SW 1271 (cell line): Measurements from ENCODE around the gene MYD88.
"Not testable (repeated sequence)": the region's sequence is repeated elsewhere in the genome, so short reads cannot be mapped to it uniquely, and the experiment has no call there.

ENCODE experiments used
- DNase-seq, 2 experiments: peaks; one replicate each; lab custom pipeline; 2025; lab: John Stamatoyannopoulos, UW

MYD88 gene

DNA sequence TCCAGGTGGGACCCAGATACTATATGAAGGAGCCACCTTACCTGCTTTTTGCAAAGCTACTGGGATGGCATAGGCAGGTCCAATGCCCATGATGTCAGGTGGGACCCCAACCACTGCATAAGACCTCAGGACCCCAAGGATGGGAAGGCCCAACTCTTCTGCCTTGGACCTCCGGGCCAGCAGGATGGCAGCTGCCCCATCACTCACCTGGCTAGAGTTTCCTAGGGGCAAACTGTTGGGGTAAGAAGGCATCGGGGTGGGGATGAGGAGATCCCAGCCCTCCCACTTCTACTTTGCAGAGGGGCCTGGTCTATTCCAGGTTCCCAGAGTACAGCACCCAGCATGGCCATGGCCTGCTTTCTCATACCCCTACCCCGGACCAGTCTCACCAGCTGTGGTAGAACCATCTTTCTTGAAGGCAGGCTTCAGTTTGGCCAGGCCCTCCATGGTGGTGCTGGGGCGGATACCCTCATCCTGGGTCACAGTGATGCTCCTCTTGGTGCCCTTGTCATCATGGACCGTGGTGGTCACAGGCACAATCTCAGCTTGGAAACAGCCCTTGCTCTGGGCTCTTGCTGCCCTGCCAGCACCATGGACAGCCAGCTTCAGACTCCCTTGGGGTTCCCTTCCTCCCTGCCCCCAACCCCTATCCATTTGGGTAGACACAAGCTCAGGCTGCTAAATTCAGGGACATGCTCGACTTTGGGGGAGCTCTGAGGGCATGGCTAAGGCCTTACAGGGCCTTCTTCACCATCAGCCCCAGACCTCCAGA is 12.2 kb upstream of the MYD88 start:
- DNase-seq = no peak

DNA sequence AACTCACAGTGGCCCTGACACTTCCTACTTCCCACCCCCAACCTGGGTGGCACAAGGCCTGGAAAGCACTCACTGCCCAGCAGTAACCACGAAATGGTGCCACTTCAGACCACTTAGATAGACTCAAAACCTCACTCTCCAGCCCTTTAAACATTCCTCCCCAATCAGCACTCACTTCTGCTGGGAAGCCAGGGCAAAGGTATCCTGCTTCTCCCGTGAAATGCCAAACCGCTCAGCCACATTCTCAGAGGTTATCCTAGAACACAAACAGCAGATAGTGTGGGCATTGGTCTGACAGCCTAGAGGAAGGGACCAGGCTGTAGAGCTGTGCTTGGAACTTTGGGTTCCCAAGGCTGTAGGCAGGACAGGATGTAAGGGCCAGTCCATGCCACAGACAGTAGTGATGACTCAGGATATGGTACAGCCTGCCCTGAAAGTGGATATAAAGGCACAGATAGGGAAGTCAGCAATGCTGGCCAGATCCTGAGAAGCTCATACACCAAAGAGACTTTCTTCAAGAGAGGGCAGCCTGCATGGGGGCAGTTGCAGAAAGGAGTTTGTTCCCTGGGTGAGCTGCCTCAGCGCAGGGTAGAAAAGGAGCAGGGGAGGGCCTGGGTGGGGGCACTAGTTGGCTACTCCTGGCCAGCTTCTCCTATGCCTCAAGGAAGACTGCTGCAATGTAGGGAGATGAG is 10.7 kb upstream of the MYD88 start:
- DNase-seq = no peak

DNA sequence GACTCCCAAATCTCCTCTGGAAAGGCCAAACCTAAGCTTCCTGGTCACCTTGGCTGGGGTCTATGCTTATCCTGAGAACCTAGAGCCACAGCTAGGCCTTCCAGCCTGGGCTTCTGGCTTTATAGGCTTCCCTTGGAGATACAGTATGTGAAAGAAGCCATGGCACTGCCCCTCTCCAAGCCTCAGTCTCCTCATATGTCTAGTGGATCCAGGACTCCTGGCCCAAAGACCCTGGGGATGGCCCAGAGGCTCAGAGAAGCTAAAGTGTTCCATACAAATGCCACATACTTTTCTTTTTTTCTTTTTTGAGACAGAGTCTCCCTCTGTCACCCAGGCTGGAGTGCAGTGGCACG is 10.2 kb upstream of the MYD88 start:
- no peak for DNase-seq

DNA sequence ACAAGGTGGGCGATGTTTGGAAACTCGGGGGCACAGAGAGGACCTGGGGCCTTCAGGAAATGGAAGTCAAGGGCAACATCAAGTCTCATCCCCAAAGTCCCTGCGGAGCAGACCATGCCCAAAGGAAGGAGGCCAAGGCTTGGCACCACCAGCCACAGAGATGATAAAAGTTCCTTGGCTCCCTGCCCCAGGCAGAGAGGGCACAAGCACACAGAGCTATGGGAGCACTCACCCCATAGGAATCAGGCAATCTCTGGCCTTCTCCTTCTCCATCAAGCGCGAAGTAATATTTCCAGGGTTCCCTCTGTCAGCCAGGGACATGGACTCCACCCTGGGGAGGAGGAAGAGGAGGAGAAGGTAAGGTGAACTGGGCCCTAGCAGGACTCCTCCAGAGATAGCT is 9.4 kb upstream of the MYD88 start:
- DNase-seq = no peak

DNA sequence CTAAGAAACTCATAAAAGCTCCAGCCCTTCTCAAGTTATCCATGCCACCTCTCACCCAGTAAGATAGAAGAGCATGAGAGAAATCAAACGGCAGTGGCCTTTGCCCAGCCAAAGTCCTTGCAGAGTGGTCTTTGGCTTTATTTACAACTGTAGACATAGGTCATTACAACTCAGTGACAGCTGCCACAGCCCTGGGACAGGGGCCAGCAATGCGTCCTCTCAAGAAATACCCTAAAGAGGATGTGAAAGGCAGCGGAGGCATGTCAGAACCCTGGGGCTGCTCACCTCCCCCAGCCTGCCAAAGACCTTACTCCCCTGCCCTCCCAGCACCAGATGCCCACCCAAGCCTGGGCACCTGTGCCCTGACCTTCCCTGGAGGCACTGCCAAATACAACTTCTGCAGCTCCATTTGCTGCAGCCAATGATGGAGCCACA is 7.8 kb upstream of the MYD88 start:
- DNase-seq = no peak

DNA sequence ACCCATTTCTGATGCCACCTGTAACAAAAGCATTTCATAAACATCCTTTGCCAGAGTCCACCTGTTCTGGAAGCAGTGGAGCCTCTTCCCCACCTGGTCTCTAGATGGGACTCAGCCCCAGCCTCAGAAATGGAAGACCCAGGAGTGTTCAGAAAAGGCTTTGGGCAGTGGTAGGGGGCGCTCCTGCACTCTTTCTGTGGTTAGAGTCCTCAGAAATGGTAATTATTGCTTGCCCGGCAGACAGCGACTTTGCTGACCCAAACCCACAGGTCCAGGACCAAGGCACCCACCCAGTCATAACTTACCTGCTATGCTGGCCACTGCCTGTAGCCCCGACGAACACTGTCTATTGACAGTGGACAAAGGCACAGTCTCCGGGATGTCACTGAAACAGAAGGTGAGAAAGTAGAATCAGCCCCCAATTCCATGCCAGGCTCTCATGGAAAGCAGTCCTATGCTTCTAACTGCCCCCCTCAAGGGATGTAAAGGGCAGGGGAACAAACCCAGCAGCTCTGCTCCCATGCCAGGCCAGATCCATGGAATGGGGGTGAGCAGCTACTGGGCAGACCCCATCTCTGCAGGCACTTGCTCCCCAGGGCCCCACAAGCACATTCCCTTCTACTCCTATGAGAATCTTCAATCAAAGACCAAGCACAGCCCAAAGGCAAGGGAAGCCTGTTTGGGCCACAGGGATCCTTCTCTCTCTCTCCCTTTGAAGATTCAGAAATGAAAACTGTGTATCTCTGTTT is 6.7 kb upstream of the MYD88 start:
- no peak for DNase-seq

DNA sequence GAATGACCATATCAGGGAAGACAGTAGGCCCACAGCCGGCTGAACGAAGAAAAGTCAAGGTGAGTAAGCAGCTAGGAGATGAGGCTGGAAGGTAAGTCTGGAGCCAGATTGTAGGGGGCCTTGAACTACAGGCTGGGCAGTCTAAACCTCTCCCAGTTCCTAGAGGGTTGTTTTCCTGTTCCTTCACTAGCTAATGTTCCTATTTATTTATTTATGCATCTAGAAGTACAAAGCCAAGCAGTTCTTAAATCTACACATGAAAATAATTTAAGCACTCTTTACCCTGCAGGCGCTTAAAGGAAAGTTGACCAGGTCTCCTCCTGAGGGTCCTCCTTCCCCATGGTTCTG is 5.3 kb upstream of the MYD88 start:
- DNase-seq = no peak

DNA sequence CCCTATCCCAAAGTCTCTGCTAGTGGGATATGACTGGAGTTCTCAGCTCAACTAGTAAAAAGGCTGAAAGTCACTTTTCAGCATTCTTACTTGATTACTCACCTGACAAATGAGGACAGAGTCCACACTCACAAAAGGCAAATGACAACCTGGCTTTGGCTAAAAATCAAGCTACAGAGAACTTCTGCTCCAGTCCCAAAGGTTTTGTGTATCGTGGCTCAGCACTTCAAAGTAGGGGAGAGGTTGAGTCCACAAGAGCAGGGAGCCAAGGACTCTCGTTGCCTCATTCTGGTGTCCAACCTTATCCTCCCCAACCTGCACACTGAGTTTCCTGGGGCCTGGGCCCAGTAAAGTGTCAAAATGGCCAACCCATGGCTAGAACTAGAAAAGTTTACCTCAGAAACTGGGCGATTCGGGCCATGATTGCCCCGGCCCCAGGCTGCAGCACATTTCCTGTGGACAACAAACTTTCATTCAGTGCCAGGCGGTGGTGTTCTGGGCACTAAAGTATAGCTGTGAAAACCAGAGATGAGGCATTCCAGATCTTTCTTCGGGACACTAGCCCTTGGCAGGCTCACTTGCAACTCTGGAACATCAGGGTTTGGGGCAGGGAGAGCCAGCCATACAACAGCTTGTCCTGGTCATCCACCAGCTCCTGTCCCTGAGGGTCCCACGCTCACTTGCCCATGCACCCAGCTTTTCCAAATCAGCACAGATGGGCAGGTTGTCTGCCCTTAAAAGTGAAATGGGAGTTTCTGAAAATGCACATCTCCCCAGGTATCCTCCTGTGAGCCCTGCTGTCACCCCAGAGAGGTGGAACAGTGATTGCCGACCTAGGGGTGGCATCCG is 4.7 kb upstream of the MYD88 start:
- no peak for DNase-seq

DNA sequence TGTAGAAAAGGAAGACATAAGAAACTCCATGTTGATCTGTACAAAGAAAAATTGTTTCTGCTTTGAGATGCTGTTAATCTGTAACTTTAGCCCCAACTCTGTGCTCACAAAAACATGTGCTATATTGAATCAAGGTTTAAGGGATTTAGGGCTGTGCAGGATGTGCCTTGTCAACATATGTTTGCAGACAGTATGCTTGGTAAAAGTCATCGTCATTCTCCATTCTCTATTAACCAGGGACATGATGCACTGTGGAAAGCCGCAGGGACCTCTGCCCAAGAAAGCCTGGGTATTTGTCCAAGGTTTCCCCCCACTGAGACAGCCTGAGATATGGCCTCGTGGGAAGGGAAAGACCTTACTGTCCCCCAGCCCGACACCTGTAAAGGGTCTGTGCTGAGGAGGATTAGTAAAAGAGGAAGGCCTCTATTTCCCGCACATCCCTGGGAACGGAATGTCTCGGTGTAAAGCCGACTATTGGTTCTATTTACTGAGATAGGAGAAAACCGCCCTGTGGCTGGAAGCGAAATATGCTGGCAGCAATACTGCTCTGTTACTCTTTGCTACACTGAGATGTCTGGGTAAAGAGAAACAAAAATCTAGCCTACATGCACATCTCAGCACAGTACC is 3.8 kb upstream of the MYD88 start:
- not testable (repeated sequence) for DNase-seq

DNA sequence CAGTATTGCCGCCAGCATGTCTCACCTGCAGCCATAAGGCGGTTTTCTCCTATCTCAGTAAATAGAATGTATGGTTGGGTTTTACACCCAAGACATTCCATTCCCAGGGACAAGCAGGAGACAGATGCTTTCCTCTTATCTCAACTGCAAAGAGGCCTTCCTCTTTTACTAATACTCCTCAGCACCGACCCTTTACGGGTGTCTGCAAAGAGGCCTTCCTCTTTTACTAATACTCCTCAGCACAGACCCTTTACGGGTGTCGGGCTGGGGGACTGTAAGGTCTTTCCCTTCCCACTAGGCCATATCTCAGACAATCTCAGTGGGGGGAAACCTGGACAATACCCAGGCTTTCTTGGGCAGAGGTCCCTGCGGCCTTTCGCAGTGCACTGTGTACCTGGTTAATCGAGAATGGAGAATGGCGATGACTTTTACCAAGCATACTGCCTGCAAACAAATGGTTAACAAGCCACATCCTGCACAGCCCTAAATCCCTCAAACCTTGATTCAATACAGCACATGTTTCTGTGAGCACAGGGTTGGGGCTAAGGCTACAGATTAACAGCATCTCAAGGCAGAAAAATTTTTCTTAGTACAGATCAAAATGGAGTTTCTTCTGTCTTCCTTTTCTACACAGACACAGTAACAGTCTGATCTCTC is 2.7 kb upstream of the MYD88 start:
- DNase-seq = not testable (repeated sequence)

DNA sequence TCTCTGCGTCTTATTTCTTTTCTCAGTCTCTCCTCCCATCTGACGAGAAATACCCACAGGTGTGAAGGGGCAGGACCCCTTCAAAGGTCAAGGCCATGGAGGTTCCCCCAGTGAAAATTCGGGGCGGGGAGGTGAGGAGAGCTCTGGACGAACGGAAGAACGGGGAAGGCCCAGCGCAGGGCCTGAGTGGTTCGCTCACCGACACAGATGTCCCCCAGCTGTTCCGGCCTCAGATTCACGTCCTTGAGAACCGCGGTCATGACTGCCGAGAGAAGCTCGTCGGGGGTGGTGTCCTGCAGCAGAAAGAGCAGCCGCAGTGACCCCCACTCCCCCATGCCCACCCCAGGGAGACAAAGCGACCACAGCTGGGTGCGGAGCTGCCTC is 2.1 kb upstream of the MYD88 start:
- DNase-seq = no peak

DNA sequence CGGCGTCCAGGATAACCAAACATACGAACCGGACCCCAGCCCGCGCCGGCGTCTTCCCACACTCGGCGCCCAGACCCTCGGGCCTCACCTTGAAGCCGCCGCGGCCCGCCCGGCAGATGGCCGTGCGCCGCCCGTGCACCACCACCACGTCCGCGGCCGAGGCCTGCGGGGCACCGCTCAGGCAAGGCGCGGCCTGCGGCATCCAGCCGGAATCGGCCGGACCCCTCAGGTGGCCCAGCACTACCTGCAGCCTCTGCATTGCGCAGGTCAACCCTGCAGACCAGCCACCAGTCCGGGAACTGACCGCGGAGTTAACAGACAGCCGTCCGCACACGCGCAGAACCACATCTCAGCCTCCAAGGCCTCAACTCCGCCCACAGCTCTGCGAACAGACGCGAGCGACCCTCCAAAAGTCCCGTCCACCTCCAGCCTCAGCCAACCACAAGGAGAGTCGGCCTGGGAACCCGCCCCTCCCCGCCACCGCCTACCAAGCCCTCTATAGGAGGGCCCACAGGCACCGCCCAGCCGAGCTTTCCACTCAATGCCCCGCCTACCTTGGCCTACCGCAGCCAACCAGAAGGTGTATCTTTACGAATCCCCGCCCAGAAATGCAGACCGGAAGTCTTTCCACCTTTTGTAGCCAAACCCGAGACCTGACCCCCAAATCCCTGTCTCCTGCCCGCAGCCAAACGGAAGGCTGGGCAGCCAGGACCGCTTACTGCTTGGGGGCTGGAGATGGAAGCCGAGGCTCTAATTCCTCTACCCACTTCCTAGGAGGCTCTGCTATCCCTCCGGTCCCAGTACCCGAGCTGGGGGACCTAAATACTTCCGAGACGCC is 1.5 kb upstream of the MYD88 start, which contains the start of gene ACAA1:
Gene ACAA1 (minus strand): TSS at position 351 of the 838 bp plus-strand sequence. CDS start 92 bp downstream, at position 259.
- peak; percentile 99 to 100 for DNase-seq

DNA sequence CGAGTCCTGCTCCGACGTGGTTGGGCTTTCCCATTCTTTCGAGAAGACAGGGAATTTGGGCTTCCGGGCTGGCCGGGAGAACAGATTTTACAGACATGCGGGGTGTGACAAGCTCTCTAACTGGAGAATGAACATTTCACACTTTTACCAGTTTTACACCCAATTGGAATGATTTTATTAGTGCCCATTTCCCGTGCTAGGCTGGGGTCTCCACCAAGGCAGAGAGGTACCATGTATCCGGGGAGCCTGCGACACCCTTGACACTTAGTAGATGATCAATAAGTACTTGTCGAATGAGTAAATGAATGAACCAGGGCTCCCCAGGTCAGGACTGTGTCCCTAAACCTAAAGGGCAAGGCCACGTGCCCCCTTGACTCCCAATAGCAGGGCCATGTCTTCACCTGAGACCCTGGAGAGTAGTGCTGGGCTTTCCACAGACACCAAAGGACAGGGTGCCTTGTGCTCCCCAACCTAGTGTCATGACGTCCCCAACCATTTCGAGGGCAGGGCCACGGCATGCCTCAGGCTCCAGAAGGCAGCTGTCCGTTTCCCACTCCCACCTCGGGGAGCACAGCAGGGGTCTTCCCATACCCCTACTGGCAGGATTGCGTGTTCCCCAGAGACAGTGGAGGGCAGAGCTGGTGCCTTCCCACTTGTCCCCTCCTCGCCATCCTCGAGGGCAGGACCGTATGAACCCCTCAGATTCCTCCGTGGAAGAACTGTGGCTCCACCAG is 679 bp upstream of the MYD88 start:
- DNase-seq = no peak

DNA sequence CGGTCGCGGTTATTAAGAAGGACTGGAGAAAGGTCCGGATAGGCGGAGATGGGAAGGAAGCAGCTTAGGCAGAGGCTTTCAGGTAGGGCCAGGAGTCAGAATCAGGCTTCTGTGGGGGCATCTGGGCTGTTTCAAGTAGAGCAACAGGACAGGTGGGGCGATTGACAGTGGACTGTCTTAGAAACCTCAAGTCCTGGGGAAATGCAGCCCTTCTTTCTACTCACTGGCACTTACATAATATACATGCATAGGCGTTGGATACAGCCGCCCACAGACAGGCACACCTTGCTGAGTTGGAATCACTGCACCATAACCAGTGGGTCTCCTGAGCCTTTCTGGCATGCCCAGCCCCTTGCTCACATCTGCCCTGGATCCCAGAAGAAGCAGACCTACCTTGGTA is 730 bp downstream of the MYD88 start:
- DNase-seq = no peak

DNA sequence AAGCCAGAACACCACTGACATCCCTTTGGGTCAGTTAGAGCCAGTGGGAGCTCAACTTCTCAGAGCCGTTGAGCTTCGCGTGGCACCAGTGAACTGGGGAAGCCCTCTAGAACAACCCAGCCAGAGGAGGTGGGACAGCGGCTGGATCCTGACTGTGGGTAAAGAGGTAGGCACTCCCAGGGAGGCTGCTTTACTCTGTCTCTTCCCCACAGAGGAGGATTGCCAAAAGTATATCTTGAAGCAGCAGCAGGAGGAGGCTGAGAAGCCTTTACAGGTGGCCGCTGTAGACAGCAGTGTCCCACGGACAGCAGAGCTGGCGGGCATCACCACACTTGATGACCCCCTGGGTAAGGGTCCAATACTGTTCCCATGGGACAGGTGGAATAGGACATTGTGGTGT is 1.2 kb downstream of the MYD88 start:
- no peak for DNase-seq

DNA sequence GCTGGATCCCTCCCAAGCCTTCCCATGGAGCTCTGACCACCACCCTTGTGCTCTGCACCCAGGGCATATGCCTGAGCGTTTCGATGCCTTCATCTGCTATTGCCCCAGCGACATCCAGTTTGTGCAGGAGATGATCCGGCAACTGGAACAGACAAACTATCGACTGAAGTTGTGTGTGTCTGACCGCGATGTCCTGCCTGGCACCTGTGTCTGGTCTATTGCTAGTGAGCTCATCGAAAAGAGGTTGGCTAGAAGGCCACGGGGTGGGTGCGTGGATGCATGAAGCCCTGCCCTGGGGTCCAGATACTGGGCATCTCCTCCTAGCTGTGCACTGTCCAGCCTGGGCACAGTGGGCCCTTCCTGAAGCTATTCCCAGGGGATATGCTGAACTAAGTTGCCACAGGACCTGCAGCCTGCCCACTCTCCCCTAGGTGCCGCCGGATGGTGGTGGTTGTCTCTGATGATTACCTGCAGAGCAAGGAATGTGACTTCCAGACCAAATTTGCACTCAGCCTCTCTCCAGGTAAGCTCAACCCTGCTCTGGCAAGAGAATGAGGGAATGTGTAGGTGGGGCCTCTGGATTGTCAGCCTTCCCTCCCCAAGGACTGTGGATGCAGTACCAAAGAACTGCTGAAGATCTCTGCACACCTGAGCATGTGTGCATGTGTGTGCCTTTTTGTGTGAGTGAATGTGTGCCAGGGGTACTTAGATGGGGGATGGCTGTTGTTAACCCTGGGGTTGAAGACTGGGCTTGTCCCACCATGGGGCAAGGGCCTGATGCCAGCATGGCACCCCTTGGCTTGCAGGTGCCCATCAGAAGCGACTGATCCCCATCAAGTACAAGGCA is 2.1 kb downstream of the MYD88 start:
- no peak for DNase-seq

DNA sequence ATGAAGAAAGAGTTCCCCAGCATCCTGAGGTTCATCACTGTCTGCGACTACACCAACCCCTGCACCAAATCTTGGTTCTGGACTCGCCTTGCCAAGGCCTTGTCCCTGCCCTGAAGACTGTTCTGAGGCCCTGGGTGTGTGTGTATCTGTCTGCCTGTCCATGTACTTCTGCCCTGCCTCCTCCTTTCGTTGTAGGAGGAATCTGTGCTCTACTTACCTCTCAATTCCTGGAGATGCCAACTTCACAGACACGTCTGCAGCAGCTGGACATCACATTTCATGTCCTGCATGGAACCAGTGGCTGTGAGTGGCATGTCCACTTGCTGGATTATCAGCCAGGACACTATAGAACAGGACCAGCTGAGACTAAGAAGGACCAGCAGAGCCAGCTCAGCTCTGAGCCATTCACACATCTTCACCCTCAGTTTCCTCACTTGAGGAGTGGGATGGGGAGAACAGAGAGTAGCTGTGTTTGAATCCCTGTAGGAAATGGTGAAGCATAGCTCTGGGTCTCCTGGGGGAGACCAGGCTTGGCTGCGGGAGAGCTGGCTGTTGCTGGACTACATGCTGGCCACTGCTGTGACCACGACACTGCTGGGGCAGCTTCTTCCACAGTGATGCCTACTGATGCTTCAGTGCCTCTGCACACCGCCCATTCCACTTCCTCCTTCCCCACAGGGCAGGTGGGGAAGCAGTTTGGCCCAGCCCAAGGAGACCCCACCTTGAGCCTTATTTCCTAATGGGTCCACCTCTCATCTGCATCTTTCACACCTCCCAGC is 2.9 kb downstream of the MYD88 start:
- no peak for DNase-seq

DNA sequence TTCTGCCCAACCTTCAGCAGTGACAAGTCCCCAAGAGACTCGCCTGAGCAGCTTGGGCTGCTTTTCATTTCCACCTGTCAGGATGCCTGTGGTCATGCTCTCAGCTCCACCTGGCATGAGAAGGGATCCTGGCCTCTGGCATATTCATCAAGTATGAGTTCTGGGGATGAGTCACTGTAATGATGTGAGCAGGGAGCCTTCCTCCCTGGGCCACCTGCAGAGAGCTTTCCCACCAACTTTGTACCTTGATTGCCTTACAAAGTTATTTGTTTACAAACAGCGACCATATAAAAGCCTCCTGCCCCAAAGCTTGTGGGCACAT is 3.5 kb downstream of the MYD88 start:
- no peak for DNase-seq
